Putamen (tissue), 1 donor: ENCODE results near the gene PRPSAP1.
"Not testable (repeated sequence)": the region's sequence is repeated elsewhere in the genome, so short reads cannot be mapped to it uniquely, and the experiment has no call there.

Source experiments
- DNase-seq: peaks from one replicate; pipeline ENCODE4 v3.0.0-alpha.2; 2016; ENCODE audit warnings: low spot score

Gene PRPSAP1

DNA sequence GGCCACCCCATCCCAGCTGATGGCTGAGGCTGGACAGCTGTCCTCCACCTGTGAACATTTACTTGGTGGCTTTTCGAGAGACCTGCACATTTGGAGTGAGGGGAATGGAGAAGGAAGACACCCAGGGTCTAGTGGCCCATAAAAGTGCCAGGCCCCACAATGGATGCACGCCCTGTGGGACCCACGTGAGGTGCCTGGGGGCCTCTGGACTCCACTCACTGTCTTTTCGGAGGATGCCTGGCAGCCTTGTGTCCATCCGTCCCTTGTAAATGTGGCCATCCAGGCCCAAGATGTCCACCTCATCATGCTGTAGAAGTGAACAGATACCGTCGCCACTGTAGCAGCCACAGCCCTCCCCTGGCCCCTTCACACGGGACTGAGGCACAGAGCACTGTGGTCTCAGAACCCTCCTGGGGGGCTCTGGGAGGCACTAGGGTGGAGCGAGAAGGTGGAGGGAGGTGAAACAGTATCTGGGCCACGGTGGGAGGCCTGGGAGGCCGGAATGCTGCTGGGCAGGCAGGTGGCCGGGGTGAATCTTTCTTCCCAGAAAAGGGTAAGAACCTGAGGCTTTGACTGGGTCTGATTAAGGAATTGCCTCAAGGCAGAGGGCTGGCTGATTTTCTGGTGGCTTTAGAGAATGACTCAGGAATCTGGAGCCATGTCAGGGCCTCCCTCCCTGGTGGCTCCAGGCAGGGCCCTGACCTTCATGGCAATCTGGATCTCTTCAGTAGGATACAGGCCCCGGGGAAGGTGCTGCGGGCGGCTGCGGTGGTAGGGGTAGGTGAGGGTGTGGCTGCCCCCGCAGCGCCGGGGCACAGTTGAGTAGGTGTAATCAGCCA lies 77.0 kb downstream of the PRPSAP1 start:
- DNase-seq = no peak

DNA sequence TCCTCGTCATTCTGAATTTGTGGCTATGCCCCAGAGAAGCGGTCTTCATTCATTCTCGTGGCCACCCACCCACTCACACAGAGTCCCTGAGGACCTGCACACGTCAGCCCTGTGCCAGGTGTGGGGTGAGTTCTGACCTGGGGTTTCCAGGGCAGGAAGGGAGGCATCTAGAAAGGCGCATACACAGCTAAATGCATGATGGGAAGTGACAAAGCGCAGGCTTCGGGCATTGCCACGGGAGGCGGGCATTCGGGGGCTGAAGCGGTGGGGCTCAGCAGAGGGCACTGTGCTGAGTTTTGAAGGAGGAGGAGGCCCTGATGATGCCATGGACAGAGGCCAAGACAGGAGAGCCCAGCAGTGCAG lies 77.7 kb downstream of the PRPSAP1 start:
- no peak for DNase-seq

DNA sequence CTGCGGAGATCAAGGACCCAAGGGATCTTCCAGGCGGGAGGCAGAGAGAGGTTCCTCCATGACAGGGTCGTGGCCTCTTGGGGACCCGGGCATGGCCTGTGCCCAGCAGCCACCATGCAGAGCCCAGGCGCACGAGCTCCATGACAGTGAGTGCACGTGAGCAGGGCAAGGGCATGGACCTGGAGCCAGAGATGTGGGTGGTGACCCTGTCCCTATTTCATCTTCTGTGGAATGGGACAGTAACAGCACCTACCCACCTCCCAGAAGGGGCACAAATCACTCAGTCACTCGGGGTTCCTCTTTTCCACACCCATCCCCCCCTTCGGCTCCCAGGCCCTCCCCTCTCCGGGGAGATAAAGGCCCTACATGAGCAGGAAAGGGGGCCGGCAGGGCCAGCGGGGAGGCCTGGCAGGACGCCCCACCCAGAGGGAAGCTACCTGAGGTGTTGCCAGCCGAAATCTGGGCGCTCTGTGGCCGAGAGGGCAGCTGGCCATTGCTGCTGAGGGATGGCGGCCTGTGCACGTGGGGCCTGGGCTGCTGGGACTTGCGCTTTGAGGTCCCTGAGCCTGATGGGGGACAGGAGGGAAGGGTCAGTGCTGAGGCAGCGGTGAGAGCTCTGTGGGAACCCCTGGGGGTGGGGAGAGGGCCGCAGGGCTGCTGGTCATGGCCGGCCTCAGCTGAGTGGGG lies 78.2 kb downstream of the PRPSAP1 start:
- DNase-seq = no peak

DNA sequence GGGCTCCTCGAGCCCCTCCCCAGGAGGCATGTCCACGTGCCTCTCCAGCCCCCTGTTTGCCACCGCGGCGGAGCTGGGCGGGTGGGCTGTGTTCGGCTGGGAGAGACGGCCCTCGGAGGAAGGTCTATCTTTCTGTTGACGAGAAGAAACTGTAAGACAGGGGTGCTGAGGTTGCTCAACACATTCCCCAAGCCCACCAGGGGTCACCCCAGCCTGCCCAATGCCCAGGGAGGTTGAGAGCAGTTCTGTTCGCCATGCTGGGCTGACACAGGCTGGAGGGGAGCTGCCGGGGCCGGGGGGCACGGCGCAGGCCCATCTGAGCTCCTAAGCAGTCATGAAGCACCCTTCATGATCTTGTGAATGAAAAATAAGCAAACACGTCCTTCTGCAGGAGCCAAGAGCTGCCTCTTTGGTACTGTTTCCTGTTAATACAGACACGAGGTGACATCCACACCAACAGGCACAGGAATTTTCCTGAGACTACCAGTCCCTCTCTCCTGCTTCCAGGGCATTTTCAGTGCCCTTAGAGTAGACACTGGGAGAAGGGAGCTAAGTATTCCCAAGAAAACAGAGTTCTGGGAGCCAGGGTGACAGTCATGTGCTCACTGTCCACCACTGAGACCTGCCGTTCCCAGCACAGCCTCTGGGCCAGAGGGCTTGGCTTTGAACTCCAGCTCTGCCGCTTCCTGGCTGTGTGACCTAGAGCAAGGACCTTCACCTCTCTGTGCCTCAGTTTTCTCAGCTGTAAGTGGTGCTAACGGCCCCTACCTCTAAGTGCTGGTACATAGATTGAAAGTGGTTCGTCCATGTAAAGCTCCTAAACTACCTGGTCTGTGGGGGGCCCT lies 79.4 kb downstream of the PRPSAP1 start:
- DNase-seq = no peak

DNA sequence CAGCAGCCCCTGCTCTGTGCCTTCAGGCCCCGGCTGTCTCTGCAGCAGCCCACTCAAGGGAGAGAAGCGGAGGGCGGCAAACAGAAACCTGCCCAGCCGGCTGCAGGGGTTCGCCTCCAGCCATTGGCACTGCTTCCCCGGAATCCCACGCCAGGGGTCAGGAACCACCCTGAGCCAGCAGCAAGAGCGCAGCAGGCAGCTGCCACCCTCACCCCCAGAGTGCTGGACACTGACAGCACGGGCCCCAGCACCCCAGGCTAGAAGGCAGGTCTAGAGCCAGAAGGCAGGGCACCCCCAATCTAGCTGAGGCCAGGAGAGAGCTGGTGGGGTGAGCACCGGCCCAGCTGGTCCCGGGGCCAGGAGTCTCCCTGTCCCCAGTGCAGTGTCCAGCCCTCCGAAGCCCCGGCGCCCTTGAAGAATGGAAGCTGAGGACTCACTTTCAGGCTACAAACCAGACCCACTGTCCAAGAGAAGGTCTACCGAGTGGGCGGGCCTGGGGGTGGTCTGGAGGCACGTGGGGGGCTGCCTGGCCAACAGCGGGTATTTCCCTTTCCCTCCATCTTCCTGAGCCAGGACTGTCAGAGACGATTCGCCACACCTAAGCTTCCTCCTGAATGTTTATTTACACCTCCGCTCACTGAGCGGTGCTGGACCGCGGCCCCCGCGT lies 80.1 kb downstream of the PRPSAP1 start:
- DNase-seq = no peak

DNA sequence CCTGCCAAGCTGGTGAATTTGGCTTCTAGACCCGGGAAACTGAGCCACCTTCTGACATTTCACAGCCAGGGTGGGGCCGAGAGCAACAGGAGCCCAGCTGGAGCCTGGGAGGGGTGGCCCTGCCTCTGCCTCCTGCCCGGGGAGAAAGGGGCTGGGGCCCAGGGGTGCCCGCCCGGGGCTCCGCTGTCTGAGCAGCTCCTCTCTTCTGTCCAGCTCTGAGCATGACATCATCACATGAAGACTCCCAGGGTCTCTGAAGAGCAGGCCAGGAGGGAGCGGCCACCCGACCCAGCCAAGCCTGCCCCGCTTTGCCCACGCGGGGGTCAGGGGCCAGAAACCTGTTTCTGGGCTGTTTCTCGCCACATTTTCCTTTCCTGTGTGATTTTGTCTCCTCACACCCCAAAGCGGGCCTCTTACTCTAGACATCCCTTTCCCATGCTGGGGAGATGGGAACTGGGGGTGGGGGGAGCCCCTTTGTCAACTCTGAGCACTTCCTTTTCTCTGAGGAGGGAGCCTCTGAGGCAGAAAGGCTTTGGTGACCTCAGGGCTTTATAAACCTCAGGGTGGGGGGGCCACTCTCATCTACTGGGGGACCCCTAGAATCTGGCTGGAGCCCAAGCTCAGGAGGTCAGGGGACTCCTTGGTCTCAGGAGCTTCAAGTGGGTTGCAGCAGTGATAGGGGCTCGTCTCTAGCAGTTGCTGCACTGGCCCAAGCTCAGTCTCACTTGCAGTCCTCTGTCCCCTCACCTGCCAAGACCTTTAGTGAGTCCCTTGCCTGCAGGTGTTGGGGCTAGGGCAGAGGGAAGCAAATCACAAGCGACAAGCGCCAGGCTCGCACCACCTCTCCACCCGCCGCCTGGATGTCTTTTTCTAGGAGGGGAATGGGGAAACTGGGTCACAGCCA lies 80.9 kb downstream of the PRPSAP1 start:
- DNase-seq = no peak

DNA sequence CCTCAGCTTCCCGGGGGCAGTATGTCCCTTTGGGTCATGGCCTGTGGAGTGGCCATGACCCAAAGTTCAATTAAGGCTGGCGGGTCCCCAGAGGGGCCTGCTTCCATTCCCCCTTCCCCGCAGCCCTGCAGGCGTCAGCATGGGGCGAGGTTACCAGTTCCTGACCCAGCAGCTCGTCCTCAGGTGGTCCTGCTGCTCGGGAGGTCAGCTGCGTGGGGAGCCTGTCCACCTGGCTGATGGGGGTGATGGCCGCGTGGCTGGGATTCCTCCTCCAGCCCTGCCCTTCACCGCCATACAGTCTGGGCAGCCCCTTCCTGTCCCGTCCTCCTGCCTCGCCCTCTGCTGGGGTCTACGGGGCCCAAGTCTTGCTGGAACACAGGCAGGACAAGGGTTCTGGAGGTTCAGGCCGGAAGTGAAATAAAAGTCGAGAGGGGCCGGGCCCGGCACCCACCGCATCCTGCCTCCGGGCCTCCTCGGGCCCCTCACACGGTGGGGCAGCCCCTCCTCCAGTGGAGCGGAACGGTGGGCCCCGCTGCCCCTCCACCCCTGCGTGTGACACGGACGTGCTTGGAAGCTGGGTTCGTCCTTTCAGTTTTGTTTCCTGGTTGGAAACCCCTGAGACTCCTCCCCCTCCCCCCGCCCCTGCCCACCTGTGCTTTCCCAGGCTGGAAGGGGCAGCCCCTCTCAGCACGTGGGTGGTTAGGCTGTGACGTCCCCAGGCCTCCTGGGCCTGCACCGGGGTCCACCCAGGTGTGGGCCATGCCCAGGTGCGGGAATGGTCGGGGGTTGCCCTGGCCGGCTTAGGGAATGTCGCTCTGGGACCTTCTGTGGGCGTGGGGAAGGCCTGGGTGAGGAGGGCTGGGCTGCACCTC lies 81.8 kb downstream of the PRPSAP1 start:
- DNase-seq = no peak

DNA sequence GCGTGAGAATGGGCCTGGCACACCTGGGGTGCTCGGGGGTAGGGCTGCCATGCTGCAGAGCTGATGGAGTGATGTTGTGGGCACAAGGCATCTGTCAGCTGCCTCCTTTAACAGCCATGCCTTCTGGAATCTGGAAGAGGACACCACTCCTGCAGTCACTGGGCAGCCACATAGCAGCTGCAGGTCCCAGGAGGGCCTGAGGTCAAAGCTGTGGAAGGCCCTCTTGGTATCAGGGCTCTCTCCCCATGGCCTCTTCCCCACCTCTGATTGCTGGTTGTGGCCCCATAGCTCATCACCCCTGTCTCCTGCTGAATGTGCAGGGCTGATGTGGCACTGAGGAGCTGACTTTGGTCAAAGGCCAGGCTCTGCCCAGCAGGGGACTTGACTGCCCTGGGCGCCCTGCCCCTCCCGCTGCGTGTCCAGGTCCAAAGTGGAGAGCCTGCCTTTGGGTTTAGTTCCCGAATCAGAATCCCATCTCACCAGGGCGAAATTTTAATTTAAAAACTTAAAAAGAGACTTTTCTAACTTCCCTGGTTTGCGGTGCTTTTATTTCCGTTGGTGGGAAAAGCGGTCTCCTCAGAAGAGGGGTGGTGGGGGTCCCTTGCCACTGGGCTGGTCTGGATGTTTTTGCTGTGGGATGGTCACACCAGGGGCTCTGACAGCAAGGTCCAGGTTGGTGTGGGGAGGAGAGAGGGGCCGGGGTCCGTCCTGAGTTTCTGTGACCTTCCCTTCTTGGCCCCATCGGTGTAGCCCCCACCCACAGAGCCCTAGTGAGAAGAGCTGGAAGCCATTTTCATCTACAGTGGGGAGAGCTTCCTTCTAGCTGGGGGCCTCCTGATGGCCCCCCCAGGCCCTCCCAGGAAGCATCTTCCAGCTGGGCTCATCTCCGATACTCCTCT lies 82.7 kb downstream of the PRPSAP1 start:
- DNase-seq = no peak

DNA sequence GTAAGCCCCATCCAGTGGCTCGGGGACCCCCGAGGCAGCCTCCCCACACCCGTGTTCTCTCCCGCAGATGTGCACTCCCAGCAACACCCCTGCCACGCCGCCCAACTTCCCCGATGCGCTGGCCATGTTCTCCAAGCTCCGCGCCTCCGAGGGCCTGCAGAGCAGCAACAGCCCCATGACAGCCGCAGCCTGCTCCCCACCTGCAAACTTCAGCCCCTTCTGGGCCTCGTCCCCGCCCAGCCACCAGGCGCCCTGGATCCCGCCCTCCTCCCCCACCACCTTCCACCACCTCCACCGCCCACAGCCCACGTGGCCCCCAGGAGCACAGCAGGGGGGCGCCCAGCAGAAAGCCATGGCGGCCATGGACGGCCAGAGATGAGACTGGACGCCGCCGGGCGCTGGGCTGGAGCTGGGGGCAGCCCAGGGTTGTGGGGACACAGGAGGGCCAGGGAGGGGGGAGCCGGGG lies 83.6 kb downstream of the PRPSAP1 start:
- DNase-seq = no peak

DNA sequence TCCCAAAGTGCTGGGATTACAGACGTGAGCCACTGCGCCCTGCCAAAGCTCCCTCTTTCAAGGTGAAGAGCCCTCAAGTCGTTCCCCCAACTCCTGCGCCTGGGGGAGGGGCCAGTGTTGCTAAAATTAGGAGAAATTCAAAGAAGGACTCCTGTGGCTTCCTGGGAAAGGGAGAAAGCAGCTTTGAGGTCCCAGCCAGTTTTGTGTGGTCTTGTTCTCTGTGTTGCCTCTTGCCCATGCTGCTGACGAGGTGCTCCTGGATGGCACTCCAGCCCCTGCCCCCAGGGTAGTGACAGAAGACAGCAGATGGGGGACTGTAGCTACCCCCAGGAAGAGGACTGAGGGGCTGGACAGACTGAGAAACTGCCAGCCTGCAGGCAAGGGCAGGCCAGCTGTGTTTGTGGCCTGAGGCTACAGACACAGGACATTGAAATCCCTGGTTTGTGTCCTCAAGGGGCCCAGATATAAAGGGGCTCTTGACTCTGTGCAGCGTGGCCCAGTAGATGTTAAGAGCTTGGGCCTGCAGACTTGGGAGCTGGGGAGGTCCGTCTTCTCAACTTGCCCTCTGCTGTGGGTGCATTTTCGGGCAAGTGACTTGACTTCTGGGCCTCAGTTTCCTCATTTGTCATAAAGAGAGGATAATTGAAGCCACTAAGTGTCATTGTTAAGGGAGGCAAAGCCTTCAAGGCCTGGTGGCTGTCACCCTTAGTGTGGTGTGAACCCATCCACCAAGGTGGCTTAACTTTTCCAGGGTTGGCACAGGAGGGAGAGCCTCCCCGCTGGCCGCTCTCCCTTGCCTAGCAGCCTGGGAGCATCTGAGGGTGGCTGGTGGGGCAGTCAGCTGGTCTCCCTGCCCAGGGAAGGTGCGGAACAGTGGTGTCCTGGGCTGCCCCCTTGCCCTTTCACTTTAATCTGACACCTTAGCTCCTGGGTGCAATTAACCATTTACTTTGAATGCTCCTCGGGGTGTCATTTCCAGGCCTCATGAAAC lies 84.4 kb downstream of the PRPSAP1 start:
- DNase-seq = no peak

DNA sequence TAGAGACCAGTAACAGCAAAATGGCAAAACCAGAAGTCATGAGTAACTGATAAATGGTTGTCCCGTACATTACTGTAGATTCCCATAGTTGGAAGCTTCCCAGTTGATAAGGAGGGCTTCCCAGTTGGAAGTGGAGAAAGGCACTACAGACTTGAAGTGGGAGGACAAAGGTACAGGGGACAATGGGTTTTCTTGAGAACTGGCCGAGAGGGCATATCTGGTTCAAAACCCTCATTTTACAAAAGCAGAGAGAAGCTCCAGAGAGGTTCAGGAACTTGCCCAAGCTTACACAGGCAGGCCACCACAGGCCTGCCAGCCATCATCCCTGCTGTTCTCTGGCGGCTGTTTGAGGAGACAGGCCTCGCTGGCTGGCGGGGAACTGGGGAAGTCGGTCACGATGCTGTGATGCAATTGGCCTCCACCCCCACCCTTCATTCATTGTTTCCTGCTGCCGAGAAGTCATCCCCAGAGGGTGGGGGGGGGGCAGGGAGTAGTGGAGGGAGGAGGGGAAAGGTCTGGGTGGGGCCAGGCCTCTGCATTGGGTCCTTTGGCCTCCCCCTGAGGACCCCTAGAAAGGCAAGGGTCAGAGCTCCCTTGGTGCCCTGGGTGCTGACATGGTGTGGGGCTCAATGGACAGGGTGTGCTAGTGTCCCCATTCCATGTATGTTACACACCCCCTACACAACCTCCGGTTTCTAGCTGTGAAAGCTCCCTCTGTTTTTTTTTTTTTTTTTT lies 85.5 kb downstream of the PRPSAP1 start:
- DNase-seq = peak; percentile 82

DNA sequence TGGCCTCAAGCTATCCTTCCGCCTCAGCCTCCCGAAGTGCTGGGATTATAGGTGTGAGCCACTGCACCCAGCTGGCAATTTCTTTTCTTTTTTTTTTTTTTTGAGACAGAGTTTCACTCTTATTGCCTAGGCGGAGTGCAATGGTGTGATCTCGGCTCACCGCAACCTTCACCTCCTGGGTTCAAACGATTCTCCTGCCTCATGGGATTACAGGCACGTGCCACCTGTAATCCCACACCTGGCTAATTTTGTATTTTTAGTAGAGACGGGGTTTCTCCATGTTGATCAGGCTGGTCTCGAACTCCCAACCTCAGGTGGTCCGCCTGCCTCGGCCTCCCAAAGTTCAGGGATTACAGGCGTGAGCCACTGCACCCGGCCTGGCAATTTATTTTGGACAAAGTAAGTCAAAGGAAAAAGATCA lies 86.1 kb downstream of the PRPSAP1 start:
- DNase-seq = not testable (repeated sequence)

DNA sequence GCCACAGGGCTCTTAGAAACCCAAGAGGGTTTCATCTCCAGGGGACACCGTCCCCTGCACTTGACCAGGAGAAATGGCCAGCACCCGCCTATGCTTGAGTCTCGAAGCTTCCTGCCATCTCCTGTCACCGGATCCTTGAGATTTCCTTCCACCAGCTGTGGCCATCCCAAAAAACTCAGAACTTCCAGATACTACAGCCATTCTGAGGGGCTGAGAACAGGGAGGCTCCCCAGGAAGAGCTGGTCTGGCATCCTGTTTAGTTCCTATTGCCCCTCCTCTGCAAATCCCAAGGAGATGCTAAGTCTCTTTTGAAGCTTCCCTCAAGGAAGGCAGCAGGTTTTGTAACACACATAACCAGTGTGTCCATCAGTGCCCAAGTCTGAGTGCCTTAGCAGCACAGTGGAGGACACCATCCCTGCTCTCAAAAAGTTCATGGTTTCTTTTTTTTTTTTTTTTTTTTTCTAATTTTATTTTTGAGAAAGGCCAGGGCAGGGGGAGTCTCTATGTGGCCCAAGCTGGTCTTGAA lies 86.6 kb downstream of the PRPSAP1 start:
- no peak for DNase-seq

DNA sequence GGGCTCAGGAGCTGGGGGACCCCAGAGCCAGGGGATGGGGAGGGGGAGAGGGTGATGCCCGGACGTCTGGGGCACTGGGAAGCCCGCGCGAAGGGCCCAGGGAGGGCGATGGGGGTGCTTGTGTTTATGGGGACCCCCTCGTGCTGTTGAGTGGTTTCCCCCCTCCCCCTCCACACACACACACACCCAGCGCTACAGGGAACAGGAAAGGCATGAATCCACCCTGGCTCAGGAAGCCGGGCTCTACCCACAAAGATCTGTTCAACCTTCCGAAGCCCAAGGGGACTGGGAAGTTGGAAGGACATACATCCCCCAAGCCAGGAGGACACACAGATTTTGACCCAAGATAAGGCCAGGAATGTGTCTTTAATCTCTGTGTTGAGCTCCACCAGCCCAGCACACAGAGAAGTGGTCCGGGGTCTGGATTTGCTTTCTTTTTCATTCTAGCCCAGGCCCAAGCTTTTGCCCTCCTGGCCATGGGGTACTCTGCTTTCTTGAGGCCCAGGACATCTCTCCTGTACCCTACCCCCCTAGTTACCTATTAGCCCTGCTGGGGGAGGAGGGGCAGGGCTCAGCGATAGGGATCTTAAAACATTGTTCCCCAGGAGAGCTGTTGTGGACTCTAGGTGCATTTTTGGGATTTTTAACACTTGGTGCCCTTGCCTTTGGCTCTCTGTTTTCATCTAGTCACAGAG lies 87.3 kb downstream of the PRPSAP1 start:
- DNase-seq = no peak

DNA sequence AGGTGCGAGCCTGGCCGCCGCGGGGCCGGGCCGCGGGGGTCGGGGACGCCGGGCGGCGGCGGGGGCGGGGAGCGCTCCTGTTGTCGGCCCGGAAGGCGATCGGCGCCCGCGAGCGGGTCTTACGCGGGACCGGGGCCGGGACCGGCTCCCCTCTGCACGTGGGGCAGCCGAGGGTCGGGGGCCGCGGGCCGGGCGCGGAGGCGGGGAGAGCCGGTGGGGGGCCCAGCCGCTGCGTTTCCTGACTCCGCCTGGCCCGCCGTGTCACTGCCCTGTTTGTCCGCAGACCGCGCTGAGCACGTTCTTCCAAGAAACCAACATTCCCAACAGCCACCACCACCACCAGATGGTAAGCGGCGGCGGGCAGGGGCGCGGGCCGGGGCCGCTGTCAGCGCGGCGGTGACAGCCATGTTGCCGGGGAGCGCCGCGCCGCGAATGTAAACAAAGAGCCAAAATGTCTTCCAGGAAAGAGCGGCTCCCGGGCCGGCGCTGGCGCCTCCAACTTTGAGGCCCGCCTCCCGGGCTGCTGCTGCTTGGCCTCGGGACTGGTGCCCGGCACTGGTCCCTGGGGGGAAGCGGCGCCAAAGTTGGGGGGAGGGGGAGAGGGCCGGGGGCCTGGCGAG lies 88.0 kb downstream of the PRPSAP1 start:
- no peak for DNase-seq
